ENCODE measurements around the gene IL13RA1.

Gene IL13RA1

DNA sequence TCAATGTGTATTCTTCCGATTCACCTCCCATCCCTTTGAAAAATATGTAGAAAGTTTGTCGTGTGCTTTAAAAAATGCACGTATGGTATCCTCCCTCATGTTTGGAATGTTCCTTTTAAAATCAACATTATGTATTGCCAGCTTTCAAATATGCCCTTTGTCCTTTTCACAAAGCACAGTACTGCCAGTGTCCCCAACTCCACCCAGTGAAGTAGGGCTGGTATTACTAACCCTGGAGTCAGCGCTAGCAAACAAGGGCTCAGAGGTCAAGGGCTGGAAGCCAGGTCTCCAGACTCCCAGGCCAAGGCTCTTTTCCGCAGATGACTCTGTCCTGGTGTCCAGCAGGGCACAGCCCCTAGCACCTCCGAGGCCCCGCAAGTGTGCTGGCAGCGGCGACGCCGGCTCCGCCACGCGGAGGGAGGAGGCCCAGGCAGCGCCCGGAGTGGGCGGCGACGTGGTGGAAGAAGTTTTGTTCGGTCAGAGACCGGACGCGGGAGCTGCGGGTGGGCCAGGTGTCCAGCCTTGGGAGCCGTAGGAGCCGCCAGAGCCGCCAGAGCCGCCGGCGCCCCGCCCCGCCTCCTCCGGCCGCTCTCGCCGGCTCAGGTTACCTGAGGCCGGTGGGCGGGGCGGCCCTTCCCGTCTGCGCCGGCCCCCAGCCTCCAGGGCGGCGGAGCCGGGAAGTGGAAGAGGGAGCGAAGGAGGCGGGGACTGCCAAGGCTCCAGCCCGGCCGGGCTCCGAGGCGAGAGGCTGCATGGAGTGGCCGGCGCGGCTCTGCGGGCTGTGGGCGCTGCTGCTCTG is at the start of gene IL13RA1:
Gene IL13RA1 (plus strand): TSS at position 720 of the 799 bp plus-strand sequence. CDS start 33 bp downstream, at position 753.
- no peaks in the 10 kb centered on the region for H3K9me3 ChIP-seq
- peak within 1 kb of the TSS; percentile 71 for H3K4me3 ChIP-seq
- H3K4me2 ChIP-seq = peak within 1 kb of the TSS; percentile 82
- H3K9ac ChIP-seq = peak within 1 kb of the TSS; percentile 66
- H3K27me3 ChIP-seq = peaks cover 13% of the 10 kb centered on the region
- no peaks in the 10 kb centered on the region for H3K36me3 ChIP-seq
- TF ChIP-seq Cebpa-rat (IDR thresholded peaks at IDR 0.05) = no peak
- no peaks in the 10 kb centered on the region for H4K20me1 ChIP-seq
- no peak within 1 kb of the TSS for H3K27ac ChIP-seq
- peaks cover 23% of the 10 kb centered on the region; the same call in 1 of the 2 replicates for H3K4me1 ChIP-seq

DNA sequence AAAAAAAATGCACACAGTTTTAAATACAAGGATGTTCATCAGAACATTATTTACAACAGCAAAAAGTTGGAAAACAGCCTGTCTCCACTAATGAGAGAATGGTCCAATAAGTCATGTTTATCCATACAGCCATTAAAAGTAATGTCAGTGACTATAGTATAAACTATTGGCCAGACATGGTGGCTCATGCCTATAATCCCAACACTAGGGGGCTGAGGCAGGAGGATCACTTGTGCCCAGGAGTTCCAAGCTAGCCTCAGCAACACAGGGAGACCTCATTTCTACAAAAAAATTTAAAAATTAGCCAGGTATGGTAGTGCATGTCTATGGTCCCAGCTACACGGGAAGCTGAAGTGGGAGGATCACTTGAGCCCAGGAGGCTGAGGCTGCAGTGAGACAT is 48.1 kb upstream of the IL13RA1 start:
- H3K4me3 ChIP-seq = no peak overlapping the region
- no peaks in the 10 kb centered on the region for H3K27me3 ChIP-seq
- no peaks in the 10 kb centered on the region for H4K20me1 ChIP-seq
- H3K9ac ChIP-seq = no peak overlapping the region
- H3K27ac ChIP-seq = no peak overlapping the region
- H3K36me3 ChIP-seq = peaks cover 46% of the 10 kb centered on the region
- H3K4me2 ChIP-seq = no peak overlapping the region
- H3K4me1 ChIP-seq = no peaks in the 10 kb centered on the region
- H3K9me3 ChIP-seq = no peaks in the 10 kb centered on the region
- TF ChIP-seq Cebpa-rat (IDR thresholded peaks at IDR 0.05) = no peak

DNA sequence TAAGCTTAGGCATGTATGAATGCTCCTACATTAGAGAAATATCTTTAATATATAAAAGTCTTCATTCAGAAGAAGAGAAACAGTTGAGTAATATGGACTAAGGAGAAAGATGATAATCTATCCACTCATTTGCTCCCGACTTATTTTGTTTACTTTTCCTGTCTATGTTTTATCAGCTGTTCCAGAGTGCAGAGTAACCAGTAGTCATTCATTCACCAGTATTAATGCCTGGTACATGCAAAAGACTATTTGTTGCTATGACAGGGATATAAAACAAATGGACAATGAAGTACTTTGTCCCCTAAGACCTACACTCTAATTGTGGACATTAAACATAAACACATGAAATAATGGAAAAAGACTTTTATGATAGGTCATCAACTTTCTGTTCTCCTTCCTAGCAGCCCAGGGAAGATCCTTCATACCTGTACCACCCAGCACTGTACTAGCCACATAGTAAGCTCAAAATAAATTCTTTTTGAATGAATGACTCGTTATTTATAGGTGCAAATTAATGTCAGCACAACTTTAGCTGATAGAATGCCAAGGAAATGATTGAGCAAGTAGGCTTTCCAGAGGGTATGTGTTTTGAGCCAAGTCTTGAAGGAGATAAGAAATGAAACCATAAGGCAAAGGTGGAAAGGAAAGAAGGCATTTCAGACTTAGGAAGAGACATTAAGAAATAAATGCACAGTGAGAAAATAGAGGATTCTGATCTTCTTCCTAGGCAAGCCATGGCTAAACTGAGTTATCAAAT is 45.0 kb upstream of the IL13RA1 start:
- H3K4me2 ChIP-seq = no peak overlapping the region

DNA sequence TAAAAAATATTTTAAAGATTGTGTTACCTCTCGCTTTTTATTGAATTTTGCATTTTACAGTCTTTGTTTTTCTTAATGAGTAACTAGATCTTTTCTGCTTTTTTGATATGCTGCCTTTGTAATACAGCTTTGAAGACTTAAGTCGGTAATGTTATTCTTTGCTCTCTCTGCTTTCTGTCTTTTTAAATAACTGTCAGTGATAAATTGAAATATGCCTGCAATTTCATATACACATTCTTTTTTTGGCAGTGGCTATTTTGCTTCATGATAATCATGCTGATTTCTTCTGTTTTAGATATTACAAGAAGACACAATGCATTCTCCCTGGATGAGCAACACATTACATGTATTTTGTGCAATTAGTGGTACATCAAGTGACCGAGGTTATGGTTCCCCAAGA is 42.0 kb upstream of the IL13RA1 start:
- no peaks in the 10 kb centered on the region for H3K9me3 ChIP-seq
- peaks cover 28% of the 10 kb centered on the region for H3K36me3 ChIP-seq
- no peak overlapping the region for H3K27ac ChIP-seq
- H3K9ac ChIP-seq = no peak overlapping the region
- H3K27me3 ChIP-seq = no peaks in the 10 kb centered on the region
- no peak overlapping the region for H3K4me2 ChIP-seq
- no peak for TF ChIP-seq Cebpa-rat (IDR thresholded peaks at IDR 0.05)
- no peaks in the 10 kb centered on the region for H4K20me1 ChIP-seq
- H3K4me1 ChIP-seq = no peaks in the 10 kb centered on the region
- H3K4me3 ChIP-seq = no peak overlapping the region

More for the DNA sequence above, 45.0 kb upstream of the IL13RA1 start:
- Histone ChIP-seq H4K20me1 (no peaks in the 10 kb centered on the region), H3K4me3 (no peak overlapping the region), H3K9ac (no peak overlapping the region), H3K9me3 (no peaks in the 10 kb centered on the region), H3K27ac (no peak overlapping the region), H3K4me1 (no peaks in the 10 kb centered on the region), H3K27me3 (no peaks in the 10 kb centered on the region), H3K36me3 (peaks cover 34% of the 10 kb centered on the region)
- no peak for TF ChIP-seq Cebpa-rat (IDR thresholded peaks at IDR 0.05)

DNA sequence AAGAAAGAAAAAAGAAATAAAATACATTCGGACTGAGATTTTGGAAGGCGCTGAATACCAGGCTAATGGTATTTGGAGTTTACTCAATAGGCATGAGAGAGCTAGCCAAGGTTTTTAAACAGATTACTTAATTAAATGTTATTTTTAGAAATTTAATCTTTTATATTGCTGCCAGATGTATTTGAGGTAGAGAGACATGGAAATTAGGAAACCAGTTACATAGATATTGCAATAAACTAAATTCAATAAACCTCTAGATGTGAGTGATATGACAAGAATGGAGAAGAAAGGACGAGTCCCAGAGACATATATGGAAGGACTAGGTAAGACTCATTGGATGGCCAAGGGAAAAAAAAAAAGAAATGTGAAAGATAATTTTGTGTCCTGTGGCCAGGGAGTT is 38.5 kb upstream of the IL13RA1 start:
- Histone ChIP-seq H3K27ac (no peak overlapping the region), H3K4me3 (no peak overlapping the region), H3K36me3 (peaks cover 15% of the 10 kb centered on the region), H3K9me3 (no peaks in the 10 kb centered on the region), H3K4me2 (no peak overlapping the region), H3K4me1 (no peaks in the 10 kb centered on the region), H3K9ac (no peak overlapping the region), H3K27me3 (no peaks in the 10 kb centered on the region), H4K20me1 (no peaks in the 10 kb centered on the region)
- no peak for TF ChIP-seq Cebpa-rat (IDR thresholded peaks at IDR 0.05)

DNA sequence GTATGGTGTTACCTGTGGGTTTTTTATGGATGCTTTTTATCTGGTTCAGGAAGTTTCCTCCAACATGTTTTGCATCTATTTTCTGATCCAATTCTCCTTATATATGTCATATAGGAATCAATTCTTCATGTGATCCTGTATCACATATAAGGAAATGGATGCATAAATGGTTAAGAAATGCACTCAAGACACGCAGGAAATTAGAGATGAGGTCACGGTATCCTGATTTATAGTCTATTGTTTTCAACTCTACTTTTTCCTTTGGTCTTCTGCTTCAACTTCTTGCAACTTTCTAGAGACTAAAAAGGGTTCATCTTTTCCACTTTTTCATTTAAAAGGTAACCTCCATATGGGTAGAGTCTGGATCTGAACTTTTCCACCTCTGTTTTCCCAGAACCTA is 33.6 kb upstream of the IL13RA1 start:
- no peak for TF ChIP-seq Cebpa-rat (IDR thresholded peaks at IDR 0.05)
- Histone ChIP-seq H3K27ac (no peak overlapping the region), H3K9me3 (no peaks in the 10 kb centered on the region), H3K9ac (no peak overlapping the region), H3K4me2 (no peak overlapping the region), H4K20me1 (no peaks in the 10 kb centered on the region), H3K27me3 (no peaks in the 10 kb centered on the region), H3K4me1 (peaks cover 5% of the 10 kb centered on the region; the same call in 1 of the 2 replicates), H3K4me3 (no peak overlapping the region), H3K36me3 (0 out of 2 replicates have a peak, but pooled peaks cover 5% of the 10 kb centered on the region)

DNA sequence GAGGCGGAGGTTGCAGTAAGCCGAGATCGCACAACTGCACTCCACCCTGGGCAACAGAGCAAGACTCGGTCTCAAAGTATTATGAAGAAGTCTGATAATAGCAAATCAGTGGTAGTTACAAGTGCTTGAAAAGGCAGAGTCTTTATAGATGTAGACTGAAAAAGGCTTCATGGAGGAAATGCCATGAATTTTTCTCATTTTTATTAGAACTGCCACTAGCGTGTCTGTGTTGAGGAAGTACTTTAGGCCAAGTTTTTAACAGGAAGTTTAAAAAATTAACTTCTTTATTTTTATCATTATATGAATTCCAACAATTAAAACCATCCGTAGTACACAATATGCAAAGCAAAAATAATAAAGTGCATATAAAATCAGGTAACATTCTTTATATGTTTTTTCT is 32.8 kb upstream of the IL13RA1 start:
- Histone ChIP-seq H3K9me3 (no peaks in the 10 kb centered on the region), H3K27ac (no peak overlapping the region), H3K36me3 (0 out of 2 replicates have a peak, but pooled peaks cover 5% of the 10 kb centered on the region), H3K27me3 (no peaks in the 10 kb centered on the region), H3K4me1 (peaks cover 6% of the 10 kb centered on the region; the same call in 1 of the 2 replicates), H3K9ac (no peak overlapping the region), H3K4me2 (no peak overlapping the region), H3K4me3 (no peak overlapping the region), H4K20me1 (no peaks in the 10 kb centered on the region)
- TF ChIP-seq Cebpa-rat (IDR thresholded peaks at IDR 0.05) = no peak

DNA sequence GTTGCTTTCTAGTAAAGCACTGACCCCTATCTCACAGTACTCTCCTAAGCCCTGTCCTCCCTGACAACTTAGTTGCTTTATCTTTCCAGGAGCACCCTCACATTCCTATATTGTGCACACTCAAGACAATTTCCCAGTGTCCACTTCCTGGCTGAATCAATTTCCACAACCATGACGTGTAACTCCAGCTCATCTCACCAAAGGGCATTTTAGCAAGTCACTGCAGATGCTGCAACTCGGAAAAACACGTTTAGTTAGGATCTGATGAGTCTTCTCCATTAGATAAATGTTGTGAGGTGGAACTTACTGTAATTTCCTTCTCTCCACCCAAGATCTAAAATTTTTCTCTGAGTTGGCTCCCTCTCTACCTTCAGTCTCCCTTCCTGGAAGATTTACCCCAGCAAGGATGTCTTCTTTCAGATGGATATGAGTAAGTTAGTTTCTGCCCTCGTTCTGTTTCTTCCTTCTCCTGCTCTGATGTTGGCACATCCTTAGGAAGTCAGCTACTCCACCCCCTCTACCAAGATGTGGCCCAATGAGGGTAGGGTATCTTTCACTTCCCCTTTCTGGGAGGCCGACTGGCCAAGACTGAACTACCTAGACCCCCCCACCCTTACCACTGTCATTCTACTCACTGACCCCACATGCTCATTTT is 28.8 kb upstream of the IL13RA1 start:
- no peak for TF ChIP-seq Cebpa-rat (IDR thresholded peaks at IDR 0.05)
- Histone ChIP-seq H3K4me1 (peaks cover 6% of the 10 kb centered on the region; the same call in 1 of the 2 replicates), H3K27ac (no peak overlapping the region), H3K27me3 (no peaks in the 10 kb centered on the region), H3K9ac (no peak overlapping the region), H4K20me1 (no peaks in the 10 kb centered on the region), H3K4me2 (0 out of 2 replicates have a peak overlapping the region, but pooled peaks have one; percentile 2), H3K36me3 (no peaks in the 10 kb centered on the region), H3K4me3 (no peak overlapping the region), H3K9me3 (peaks cover 5% of the 10 kb centered on the region; the same call in 1 of the 2 replicates)

DNA sequence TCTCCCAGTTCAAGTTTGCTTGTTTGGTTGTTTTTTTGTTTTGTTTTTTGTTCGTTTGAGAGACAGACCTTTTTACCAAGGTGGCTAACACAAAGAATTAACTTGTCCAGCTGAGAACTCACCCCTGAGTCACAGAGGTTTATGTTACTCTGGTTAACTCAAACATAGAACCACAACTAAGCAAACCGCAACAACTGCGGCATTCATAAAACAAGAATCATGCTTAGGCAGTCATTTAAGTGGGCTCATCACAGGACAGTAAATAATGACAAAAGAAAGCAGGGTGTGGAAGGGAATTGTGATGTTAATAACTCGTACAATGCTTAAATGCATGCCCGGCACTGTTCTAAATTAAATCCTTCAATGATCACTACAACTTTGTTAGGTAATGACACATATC is 24.7 kb upstream of the IL13RA1 start:
- Histone ChIP-seq H3K4me1 (peaks cover 6% of the 10 kb centered on the region; the same call in 1 of the 2 replicates), H4K20me1 (no peaks in the 10 kb centered on the region), H3K27me3 (no peaks in the 10 kb centered on the region), H3K9me3 (peaks cover 5% of the 10 kb centered on the region; the same call in 1 of the 2 replicates), H3K36me3 (no peaks in the 10 kb centered on the region), H3K27ac (no peak overlapping the region), H3K4me2 (no peak overlapping the region), H3K4me3 (no peak overlapping the region), H3K9ac (no peak overlapping the region)
- no peak for TF ChIP-seq Cebpa-rat (IDR thresholded peaks at IDR 0.05)
